HG02610 (cell line): ENCODE results near the gene ADAMTS2.

Source experiments
- ATAC-seq: cut with Tn5 transposase; IDR thresholded peaks from one replicate; pipeline ENCODE4 v1.9.1; 2021; ENCODE audit warnings: mild to moderate bottlenecking, moderate library complexity; ENCODE audit not compliant: unreplicated experiment

The ADAMTS2 gene

GRCh38 chr5:179344431-179345182 lies 654 bp downstream of the ADAMTS2 start:
- no peak for ATAC-seq

DNA sequence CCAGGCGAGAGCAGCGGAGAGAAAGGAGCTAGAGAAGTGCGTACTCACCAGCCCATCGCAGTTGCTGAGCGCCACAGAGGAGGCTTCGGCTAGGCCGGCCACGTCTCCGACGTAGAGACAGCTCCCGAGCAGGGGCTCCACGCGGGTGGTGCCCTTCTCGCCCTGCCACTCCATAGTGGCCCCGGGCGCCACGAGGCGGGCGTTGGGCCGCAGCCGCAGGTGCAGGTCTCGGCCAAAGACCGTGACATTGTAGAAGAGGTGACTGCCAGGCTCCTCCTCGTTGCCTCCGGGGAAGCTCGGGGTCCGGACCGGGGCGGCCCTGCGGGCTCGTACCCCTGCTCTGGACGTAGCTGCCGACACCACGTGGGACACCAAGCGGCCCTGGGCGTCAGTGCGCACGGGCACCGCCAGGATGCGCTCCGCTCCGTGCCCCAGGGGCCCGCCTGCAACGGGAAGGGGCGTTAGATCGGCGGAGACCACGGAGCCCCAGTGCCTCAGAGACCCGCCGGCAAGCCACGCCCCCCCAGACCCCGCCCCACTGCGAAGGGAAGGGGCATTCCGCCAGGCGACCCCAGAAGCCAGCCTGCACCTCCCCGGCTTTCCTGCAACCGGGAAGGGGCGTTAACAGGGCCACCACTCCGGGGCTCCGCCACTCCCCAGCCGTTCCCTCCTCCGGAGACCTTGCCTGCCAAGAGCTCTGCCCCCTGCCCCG lies 1.4 kb downstream of the ADAMTS2 start:
- no peak for ATAC-seq

GRCh38 chr5:179343021-179343718 lies 2.1 kb downstream of the ADAMTS2 start:
- ATAC-seq = no peak

DNA sequence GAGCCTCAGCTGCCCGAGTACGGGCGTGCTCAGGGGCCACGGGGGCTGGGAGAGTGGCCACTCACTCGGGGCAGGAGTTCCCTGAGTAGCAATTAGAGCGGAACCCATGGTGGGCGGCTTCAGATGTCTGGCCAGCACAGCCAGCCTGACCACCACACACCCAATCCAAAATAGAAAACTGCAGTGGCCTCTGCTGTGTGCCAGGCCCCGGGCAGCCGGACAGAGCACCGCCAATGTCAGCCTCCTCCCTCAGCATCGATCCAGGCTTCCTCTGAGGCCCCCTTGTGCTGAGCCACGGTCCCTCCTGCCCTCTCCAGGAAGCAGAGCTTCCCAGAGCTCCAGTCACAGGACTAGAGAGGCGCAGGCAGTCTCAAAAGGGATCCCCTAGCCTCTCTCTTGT lies 2.7 kb downstream of the ADAMTS2 start:
- ATAC-seq = no peak

DNA sequence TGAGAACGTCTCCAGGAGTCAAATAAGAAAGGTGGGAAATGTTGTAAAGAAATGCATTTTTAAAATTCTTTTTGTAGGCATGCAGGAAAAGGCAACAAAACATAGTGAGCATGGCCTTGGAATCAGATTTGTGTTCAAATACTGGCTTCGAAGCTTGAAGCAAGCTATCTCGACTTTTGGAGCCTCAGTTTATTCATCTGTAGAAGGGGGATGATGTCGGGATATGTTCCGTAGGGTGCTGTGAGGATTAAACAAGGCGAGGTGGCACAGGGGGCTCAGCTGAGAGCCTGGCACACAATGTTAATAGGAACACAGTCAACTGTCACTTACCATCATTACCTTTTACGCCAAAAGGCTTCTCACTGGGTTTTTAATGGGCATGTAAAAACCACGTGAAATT lies 4.8 kb downstream of the ADAMTS2 start:
- no peak for ATAC-seq

DNA sequence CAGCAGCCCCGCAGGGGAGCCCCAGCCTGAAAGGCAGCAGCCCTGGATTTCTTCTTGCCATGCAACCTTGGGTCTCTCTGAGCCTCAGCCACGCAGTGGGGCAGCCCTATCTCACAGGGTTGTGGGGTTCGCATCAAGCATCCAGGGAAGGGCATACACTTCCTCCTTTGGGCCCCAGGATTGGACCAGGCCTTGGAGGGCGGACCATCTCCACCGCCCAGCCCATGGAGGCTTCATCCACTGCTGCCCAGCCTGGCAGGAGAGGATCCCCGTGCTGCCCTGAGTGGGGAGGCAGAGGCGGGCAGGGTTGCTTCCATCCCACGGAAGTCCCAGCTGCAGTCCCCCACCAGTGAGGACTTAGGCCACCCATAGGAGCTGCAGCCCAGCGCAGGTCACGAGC lies 5.3 kb downstream of the ADAMTS2 start:
- no peak for ATAC-seq

GRCh38 chr5:179339081-179339480 lies 6.2 kb downstream of the ADAMTS2 start:
- no peak for ATAC-seq

DNA sequence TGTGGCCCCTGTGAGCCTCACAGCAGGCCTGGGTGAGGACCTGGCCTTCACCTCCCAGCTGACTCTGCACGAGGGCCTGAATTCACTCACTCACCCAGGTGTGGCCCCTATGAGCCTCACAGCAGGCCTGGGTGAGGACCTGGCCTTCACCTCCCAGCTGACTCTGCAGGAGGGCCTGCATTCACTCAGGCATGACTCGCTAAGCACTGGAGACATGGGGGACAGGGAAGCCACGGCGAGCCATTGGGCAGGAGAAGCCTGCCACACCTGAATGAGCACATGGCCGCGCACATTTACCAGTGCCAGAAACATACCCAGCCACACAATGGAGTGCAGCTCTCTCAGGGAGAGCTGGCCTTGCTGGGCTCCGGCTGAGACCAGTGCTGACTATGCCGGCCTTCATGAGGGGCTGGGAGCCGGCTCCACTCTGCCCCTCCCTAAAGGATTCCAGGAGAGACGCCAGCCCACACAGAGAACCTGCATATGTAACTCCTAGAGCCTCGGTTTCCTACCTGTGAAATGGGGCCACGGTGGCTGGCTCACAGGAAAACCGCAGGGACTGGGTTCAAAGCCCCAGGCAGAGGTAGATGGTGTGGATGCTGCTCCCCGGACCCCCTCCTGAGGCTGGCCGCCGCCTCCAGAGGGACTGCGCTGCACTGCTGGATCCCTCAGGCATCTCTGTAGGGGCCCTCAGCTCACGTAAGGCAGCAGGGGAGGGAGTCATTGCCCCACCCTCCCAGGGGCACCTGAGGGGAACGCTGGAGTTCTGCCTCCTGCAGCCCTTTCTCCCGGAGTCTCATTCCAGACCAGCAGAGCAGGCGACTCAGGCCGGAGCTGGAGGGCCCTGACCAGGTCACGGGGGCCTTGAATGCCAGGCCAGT lies 7.2 kb downstream of the ADAMTS2 start:
- ATAC-seq = no peak

DNA sequence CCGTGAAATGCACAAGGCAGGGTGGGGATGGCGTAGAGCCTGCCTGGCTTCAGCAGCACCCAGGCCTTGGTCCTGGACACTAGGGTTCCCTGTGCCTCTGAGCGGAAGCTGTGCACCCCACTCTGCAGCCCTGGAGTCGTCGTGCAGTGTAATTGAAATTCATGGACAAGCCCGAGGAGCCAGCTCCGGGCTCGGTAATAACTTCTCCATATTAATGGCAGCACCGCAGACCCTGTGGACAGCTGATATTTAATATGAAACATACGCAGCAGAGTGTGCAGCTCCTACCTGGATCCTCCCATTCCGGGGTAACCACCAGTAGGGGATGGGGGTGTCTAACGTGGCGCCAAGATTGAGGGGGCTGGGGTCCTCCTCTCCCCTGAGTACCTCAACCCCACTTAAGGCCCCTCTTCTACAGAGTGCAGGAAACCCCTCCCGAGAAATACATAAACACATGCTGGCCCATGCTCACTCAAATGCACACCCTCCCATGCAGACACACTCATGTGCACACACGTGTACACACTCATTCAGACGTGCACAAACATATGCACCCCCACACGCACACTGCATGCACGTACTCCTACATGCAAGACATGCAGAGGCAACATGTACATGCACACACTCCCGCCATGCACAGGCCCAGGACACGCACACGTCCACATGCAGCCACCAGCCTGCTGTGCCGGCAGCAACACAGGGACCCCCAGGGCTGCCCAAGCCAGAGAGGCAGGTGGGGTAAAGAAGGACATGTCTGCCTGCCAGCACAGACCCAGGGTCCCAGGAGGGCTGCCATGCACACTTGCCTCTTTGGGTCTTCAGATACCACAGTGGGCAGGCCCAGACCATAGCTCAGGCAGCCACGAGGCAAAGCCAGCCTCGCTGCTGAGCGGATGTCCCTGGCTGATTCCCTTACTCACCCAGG lies 8.1 kb downstream of the ADAMTS2 start:
- ATAC-seq = no peak

- no peak for ATAC-seq
Observed at GRCh38 chr5:179336126-179336870, 9.0 kb downstream of the ADAMTS2 start.

GRCh38 chr5:179333796-179334761 lies 11.2 kb downstream of the ADAMTS2 start:
- ATAC-seq = no peak

- ATAC-seq = no peak
Observed at GRCh38 chr5:179332741-179333290, 12.4 kb downstream of the ADAMTS2 start.

- no peak for ATAC-seq
Observed at GRCh38 chr5:179331591-179332375, 13.5 kb downstream of the ADAMTS2 start.

DNA sequence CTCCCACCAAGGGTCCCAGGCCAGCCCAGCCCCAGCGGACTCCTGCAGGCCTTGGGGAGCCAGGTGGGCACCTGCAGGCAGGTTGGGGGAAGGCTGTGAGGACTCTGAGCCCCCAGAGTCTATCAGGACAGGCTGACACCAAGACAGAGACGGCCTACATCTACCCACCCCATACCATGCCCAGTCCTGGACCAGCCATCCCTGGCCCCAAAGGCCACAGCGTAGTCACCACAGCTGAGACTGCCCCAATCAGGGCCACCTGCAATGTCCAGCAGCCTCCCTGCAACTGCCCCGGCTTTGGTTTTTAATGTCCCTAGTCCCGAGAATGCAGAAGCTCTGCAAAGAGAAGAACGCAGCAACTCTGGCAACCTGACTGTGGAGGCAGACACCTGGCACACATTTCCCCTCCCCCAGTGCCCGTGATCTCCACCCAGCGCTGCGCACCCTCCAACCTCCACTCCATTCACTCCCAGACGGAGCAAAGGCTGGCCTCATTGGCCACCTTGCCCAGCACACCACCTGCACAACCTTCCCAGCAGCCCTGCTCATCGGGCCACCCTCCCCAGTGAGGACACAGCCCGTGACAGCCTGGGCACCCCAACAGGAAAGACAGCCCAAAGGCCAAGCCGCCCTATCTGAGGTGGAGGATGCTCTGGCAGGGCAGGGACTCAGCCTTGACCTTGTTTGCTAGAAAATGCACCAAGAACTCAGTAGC lies 14.9 kb downstream of the ADAMTS2 start:
- ATAC-seq = no peak

DNA sequence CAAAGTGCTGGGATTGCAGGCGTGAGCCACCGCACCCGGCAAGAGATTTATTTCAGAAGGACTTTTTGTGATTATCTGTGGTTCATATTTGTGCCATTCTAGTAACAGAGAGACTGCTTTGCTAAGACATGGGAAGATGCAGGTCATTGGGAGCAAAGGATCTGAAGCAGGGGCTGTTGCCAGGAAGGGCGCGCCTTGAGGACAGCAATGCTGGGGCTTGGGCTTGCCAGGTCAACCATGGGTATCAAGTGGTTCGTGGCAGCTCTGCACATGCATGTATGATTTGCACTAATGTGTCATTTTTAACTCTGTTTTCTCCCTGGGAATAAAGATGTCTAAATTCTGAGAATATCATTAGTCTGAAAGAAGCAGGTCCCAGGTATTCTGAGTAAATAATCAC lies 17.0 kb downstream of the ADAMTS2 start:
- no peak for ATAC-seq

GRCh38 chr5:179327021-179327735 lies 18.1 kb downstream of the ADAMTS2 start:
- ATAC-seq = no peak
